GM19025 (cell line): Measurements from ENCODE around the gene MCM8.

Experiments used
- ATAC-seq: cut with Tn5 transposase; IDR thresholded peaks from one replicate; pipeline ENCODE4 v1.9.1; 2021; ENCODE audit warnings: mild to moderate bottlenecking, low read depth, moderate library complexity; ENCODE audit not compliant: unreplicated experiment

The MCM8 gene

DNA sequence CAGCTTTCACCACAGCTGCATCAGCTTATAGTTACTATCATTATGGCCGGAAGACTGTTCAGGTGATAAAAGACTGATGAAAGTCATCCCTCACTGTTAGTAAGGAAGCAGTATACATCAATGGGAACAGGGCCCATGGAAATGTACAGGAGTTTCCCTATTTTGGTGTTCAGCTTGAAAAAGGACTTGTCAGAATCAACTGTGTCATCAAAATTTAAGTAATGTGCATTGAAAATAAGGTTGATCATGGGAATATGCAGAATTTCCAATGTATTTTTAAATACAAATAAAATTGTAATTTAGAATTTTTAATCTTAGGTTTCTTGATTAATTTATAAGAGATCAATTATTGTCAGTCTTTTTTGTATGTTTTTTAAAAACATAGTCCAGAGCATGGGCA is 86.6 kb downstream of the MCM8 start:
- ATAC-seq = no peak

DNA sequence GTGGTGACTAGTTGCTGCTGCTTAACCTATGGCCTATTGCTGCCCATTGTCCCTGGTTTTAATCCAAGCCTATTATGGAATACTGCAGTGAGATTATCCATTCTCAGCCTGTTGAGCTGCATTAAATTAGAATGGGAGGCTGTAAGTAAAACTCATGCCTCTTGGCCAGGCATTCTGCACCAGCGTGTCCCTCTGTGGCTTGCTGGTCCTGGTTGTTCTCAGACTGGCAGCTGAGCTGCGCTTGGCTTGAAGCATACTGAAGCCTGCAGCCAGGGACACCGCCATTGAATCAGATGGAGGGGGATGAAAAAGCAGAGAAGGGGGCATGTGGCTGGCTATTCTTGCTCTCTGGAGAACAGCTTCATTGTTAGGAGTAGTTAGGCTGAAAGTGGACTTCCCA is 87.8 kb downstream of the MCM8 start:
- no peak for ATAC-seq

DNA sequence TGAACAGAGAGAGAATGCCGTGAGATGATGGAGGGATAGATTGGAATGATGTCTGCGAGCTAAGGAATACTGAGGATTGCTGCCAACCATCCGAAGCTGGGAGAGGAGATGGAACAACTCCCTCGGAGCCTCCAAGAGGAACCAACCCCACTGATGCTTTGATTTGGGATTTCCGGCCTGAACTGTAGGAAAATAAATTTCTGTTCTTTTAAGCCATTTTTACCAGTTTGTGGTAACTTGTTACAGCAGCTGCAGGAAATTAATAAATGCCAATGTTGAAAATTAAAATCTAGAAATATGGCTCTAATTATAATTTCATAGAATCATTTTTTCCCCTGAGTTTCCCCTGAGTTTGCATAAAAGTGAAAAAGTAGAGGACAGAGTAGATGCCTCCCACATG is 89.3 kb downstream of the MCM8 start:
- no peak for ATAC-seq

DNA sequence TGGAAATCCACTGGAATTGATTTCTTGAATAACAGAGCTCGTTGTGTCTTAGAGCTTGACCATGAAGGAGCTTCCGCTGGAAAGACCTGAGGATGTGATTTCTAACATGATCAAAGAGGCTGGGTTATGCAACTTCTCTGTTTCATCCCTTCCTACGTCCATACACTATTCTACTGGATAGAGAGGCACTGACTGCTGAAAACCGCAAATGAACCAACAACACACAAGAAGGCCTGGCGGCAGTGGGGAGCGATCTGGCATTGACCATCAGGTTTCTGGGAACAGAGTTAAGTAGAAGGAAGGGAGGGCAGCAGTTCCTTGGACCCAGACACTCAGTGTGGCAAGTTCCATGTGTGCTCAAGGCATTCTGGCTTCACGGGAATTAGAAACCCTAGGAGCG is 90.1 kb downstream of the MCM8 start:
- ATAC-seq = no peak

DNA sequence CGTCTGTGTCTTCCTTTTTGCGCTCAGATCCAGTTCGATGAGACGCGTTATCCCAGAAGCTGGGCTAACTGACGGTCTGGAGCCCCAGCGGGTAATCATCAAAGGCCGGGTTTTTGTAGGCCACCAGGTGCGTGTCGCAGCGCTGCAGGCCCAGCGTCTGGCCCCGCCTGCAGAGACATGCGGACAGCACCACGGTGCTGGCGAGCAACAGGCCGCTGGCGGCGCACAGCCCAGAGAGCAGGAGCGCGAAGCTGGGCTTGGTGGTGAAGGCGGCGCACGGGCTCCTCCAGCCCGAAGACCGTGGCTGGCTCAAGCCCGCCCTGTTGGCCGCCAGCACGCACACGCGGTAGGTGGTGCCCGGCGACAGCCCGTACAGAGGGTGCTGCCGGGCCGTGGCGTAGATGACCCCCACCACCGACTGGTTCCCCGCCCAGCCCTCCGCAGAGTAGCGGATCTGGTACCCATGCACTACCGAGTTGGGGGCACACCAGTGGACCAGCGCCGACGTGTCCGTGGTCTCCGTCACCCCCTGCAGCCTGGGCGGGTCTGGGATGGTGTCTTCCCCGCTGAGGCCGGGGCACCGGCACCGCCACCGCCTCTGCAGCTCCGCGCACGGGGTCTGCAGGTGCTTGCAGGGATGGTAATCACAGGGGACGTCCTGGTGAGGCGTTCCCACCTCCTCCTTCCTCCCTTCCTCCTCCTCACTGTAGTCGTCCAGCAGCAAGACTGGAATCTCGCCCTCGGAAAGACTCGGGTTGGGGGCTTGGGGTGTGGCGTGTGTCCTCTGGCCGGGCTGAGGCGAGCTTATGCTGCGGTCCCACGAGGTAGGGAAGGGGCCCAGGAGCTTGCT is 90.7 kb downstream of the MCM8 start:
- no peak for ATAC-seq

DNA sequence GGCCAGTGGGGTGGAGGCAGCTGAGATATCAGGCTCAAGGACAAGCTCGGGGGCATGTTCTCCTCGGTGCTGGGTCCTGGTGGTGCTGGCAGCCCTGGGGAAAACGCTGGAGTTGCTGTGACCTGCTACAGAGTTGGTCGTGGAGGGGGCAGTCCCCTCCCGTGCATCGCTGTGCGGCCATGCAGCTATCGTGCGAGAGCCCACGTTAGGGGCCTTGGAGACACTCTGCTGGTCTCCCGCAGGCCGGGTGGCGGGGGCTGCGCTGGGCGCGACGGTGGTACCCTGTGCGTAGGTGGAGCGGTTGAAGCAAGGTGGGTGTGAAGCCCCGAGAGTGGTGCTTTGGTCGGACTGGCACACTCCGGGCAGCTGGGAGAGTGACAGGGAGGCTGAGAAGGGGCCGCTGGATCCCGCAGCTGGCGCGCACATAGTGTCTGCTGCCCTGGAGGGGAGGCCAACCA is 91.4 kb downstream of the MCM8 start:
- no peak for ATAC-seq

DNA sequence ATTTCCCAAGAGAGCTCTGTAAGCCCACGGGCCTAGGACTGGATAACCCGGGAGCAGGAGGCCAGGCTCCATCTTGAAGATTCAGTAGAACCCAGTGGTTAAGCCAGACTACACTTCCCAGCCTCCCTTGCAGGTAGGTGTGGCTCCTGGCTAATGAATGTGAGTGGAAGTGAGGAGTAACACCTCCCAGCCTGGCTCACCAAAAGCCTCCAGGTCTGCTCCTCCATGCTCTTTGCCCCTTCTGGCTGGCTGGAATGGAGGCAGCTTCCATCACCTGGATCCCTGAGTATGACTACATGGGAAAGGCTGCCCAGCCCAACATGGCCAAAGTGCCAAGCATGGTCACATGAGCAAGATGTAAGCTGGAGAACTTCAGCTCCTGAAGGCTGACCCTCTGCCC is 93.7 kb downstream of the MCM8 start:
- ATAC-seq = no peak

DNA sequence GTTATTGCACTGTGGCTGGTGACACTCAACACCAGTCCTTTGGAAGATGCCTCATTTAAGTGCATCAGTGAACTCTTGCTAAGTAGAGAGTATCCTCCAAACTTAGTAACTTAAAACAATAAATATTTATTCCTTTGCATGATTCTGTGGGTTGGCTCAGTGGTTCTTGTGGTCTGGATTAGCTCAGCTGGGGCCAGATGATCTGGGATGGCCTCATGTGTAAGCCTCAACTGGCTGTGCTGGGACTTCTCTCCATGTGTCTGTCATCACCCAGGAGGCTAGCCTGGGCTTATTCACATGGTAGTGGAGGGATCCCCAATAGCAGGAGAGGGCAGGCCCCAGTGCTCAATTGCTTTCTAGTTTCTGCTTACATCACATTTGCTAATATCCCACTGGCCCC is 95.1 kb downstream of the MCM8 start:
- ATAC-seq = no peak

DNA sequence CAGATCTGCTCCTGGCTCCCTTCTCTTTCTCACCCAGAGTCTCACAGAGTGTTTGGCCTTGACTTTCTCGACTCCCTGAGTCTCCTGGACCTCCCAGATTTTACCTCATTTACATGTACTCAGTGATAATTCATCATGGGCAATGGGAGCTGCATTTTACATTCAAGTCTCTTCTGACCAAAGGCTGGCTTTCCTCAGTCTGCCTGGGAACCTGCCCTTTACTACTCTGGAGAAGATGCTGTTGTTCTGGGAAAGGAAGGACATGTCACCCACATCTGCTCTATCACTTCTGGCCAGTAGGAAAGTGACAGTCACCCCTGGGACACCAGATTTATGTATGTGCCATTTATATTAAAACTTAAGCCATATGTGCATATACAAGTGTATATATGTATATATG is 96.0 kb downstream of the MCM8 start:
- ATAC-seq = no peak

DNA sequence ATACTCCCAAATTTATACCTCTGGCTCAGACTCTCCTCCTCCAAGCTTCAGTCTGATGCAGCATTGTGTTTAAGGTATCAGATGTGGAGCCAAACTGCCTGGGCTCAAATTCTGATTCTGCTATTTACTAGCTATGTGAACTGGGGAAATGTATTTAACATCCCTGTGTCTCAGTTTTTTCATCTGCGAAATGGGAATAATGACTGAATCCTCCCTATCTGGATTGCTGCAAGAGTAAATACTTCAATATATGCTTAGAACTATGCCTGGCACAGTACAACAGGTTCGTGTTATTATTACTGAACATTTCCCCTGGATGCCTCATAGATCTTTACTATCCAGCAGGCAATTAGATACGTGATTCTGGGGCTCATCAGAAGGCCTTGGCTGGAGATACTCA is 97.9 kb downstream of the MCM8 start:
- no peak for ATAC-seq
